A673 (cell line): ENCODE data around the gene SMAD3. TPM values are rescaled to one million over a fixed set of nuclear protein-coding genes. Genes with fewer than 3 reads are reported as not detected.

Experiments
- BruUV-seq: library from RNA; stranded (reverse); fragments of 400-500 nt; replicated peaks from 2 replicates; lab custom pipeline; 2021; lab: Mats Ljungman, UMichigan
- CTCF ChIA-PET: fragments of 300-600 bp; sonication (Branson Sonifier 250); formaldehyde crosslinking; loops from one replicate; lab custom pipeline; 2022; ENCODE audit warnings: antibody characterized with exemption; lab: Charles Lee
- POLR2A ChIA-PET: fragments of 300-600 bp; sonication (Branson Sonifier 250); formaldehyde crosslinking; loops from one replicate; lab custom pipeline; 2022; ENCODE audit warnings: antibody characterized with exemption; ENCODE audit not compliant: low non-redundant PET; lab: Charles Lee
- DNase-seq: peaks from one replicate; pipeline ENCODE4 v3.0.0-alpha.2; 2015; ENCODE audit warnings: low spot score
- H3K27ac ChIP-seq: fragments of 200-600 bp; sonication (generic); 2 replicates; pipeline ENCODE4 v1.5.1; 2016; ENCODE audit warnings: mixed run types, low read depth, mild to moderate bottlenecking, mixed read lengths, antibody characterized with exemption, low read length; ENCODE audit not compliant: poor library complexity, severe bottlenecking
- H3K27me3 ChIP-seq: fragments of 200-600 bp; sonication (generic); replicated peaks from 2 replicates; pipeline ENCODE4 v1.6.1; 2017; ENCODE audit warnings: mixed run types, low read depth, mild to moderate bottlenecking, mixed read lengths, antibody characterized with exemption, low read length; ENCODE audit not compliant: insufficient read depth, poor library complexity
- H3K36me3 ChIP-seq: fragments of 200-600 bp; sonication (generic); 2 replicates; pipeline ENCODE4 v1.6.1; 2016; ENCODE audit warnings: mixed run types, mild to moderate bottlenecking, mixed read lengths, antibody characterized with exemption, low read length; ENCODE audit not compliant: insufficient read depth, poor library complexity, severe bottlenecking
- H3K4me1 ChIP-seq: fragments of 200-600 bp; sonication (generic); 2 replicates; pipeline ENCODE4 v1.6.1; 2017; ENCODE audit warnings: mixed run types, mild to moderate bottlenecking, mixed read lengths, antibody characterized with exemption, low read length; ENCODE audit not compliant: insufficient read depth, poor library complexity, severe bottlenecking
- H3K4me3 ChIP-seq: fragments of 200-600 bp; sonication (generic); 2 replicates; pipeline ENCODE4 v1.5.1; 2016; ENCODE audit warnings: low read depth, mixed run types, mild to moderate bottlenecking, mixed read lengths, low read length; ENCODE audit not compliant: poor library complexity, severe bottlenecking
- H3K9me3 ChIP-seq: fragments of 200-600 bp; sonication (generic); 2 replicates; pipeline ENCODE4 v1.6.1; 2016; ENCODE audit warnings: mixed run types, low read depth, mild to moderate bottlenecking, mixed read lengths, antibody characterized with exemption, low read length; ENCODE audit not compliant: poor library complexity, severe bottlenecking
- EZH2 ChIP-seq: fragments of 200-600 bp; sonication (generic); IDR thresholded peaks from 2 replicates; pipeline ENCODE4 v1.6.1; 2017; ENCODE audit warnings: borderline replicate concordance, low read depth, mild to moderate bottlenecking, mixed read lengths, antibody characterized with exemption, low read length; ENCODE audit not compliant: poor library complexity, severe bottlenecking
- intact Hi-C: fragments of 100-400 bp; cut with micrococcal nuclease; formaldehyde crosslinking; loops from one replicate; pipeline ENCODE4 v1.10.0; 2022; ENCODE audit not compliant: unreplicated experiment
- total RNA-seq: library from RNA; stranded (reverse); gene quantifications from 2 replicates; pipeline ENCODE4 v1.2.3, GENCODE V29; 2021
- TF ChIP-seq, protein P1 (sequence below): fragments of 300-800, 200-600 bp; sonication (generic); conservative IDR thresholded peaks from 2 replicates; pipeline ENCODE4 v1.5.1; 2017; ENCODE audit warnings: low read depth, mild to moderate bottlenecking, antibody characterized with exemption, low read length, moderate library complexity, mixed read lengths

Gene SMAD3
- total RNA-seq, 1 experiment from 2014 or later: 31.0 TPM

DNA sequence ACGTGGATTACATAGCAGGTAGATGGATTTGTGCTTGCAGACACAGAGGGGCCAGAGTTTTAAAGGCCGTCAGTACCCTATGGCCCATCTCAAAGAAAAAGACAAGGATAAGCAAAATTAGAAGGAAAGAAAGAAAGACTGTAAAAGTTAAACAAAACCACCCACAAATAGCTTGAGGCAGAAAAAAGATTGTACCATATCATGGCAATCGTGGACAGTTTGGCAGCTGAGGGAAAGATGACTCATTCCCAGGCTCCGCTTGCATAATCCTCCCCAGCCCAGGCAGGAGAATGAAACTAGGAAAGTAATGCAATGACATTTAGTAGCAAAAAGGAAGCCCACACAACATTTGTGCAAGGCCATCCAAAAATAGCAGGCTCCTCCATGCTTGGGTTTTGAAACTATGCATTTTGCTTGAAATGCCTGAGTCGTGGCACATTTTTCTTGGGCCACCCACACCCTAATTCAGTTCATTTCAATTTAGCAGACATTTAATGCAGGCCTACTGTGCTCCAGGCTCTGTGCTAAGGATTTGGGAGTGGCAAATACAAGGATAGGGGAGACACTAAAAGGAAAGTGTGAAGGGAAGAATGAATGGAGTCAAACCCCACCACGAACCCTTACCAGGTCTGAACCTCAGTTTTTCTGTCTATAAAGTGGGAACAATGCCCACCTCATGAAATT is 40.9 kb upstream of the SMAD3 start:
- no peaks in the 10 kb centered on the region for H3K36me3 ChIP-seq
- no peak overlapping the region for H3K4me3 ChIP-seq
- ChIA-PET POLR2A (no interaction called here), CTCF (no interaction called here)
- H3K27ac ChIP-seq: peak overlapping the region; percentile 61
- peak; percentile 94 for DNase-seq
- no TSS peak for BruUV-seq
- TF ChIP-seq EZH2: no peak
- TF ChIP-seq, protein P1, sequence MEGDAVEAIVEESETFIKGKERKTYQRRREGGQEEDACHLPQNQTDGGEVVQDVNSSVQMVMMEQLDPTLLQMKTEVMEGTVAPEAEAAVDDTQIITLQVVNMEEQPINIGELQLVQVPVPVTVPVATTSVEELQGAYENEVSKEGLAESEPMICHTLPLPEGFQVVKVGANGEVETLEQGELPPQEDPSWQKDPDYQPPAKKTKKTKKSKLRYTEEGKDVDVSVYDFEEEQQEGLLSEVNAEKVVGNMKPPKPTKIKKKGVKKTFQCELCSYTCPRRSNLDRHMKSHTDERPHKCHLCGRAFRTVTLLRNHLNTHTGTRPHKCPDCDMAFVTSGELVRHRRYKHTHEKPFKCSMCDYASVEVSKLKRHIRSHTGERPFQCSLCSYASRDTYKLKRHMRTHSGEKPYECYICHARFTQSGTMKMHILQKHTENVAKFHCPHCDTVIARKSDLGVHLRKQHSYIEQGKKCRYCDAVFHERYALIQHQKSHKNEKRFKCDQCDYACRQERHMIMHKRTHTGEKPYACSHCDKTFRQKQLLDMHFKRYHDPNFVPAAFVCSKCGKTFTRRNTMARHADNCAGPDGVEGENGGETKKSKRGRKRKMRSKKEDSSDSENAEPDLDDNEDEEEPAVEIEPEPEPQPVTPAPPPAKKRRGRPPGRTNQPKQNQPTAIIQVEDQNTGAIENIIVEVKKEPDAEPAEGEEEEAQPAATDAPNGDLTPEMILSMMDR: no peak
- no peaks in the 10 kb centered on the region for H3K9me3 ChIP-seq
- no peaks in the 10 kb centered on the region for H3K27me3 ChIP-seq
- intact Hi-C loops: no loop called here
- peaks cover 27% of the 10 kb centered on the region for H3K4me1 ChIP-seq

DNA sequence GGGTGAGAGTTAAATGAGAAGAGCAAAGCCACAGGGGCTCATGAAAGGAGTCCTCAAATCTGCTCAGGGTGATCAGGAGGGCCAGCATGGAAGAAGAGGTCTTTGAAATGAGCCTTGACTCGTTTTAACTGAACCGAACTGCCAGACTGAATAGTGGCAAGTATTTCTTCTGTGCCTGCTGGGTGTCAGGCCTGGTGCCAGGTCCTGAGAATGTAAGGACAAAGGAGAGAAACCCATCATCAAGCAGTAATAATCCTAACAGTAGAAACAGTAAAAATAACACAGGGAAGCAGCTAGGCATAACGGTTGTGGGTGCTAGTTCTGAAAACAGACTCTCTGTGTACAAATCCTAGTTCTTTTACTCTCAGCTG is 40.4 kb upstream of the SMAD3 start:
- no TSS peak for BruUV-seq
- DNase-seq: peak; percentile 63
- ChIA-PET CTCF (no interaction called here), POLR2A (no interaction called here)
- intact Hi-C loops: no loop called here
- TF ChIP-seq, protein P1: no peak
- TF ChIP-seq EZH2: no peak
- Histone ChIP-seq H3K36me3 (no peaks in the 10 kb centered on the region), H3K4me1 (peaks cover 31% of the 10 kb centered on the region), H3K9me3 (no peaks in the 10 kb centered on the region), H3K27ac (peak overlapping the region; percentile 61), H3K4me3 (no peak overlapping the region), H3K27me3 (no peaks in the 10 kb centered on the region)

GRCh38 chr15:67025719-67026609 is 39.4 kb upstream of the SMAD3 start:
- H3K36me3 ChIP-seq: no peaks in the 10 kb centered on the region
- intact Hi-C loops: no loop called here
- DNase-seq: peak; percentile 58
- H3K27ac ChIP-seq: peak overlapping the region; percentile 61
- no peaks in the 10 kb centered on the region for H3K27me3 ChIP-seq
- ChIA-PET POLR2A (interaction anchor here (0.6 kb wide), 1 partner anchor 1859 kb away, joined by 3 read pairs; no protein-coding TSS in a partner anchor), CTCF (no interaction called here)
- H3K4me1 ChIP-seq: peaks cover 32% of the 10 kb centered on the region
- no peak for TF ChIP-seq EZH2
- TF ChIP-seq, protein P1: no peak
- no TSS peak for BruUV-seq
- H3K4me3 ChIP-seq: no peak overlapping the region
- H3K9me3 ChIP-seq: no peaks in the 10 kb centered on the region
